GM18505 (cell line): ENCODE measurements around the gene NR6A1.
"Not testable (repeated sequence)": the region's sequence is repeated elsewhere in the genome, so short reads cannot be mapped to it uniquely, and the experiment has no call there.

Experiments
- ATAC-seq: cut with Tn5 transposase; IDR thresholded peaks from one replicate; pipeline ENCODE4 v1.9.1; 2021; ENCODE audit not compliant: unreplicated experiment
- POLR2A ChIP-seq: IDR thresholded peaks from 4 replicates; pipeline ENCODE4 v1.6.1; 2011; ENCODE audit warnings: borderline replicate concordance; ENCODE audit not compliant: insufficient read depth, insufficient read length; ENCODE audit errors: extremely low read depth

The NR6A1 gene

GRCh38 chr9:124778575-124779367 is 7.7 kb upstream of the NR6A1 start:
- no peak for ATAC-seq
- no peak for TF ChIP-seq POLR2A

GRCh38 chr9:124776954-124777648 is 6.0 kb upstream of the NR6A1 start, which contains the start of gene OLFML2A:
TSS of gene OLFML2A (plus strand) at chr9:124777133. CDS start at chr9:124777271, 138 bp downstream.
- no peak for ATAC-seq
- no peak for TF ChIP-seq POLR2A

- TF ChIP-seq POLR2A, result no peak
Measured at GRCh38 chr9:124776618-124776953, 5.5 kb upstream of the NR6A1 start.

GRCh38 chr9:124774129-124774978 is 3.2 kb upstream of the NR6A1 start:
- TF ChIP-seq POLR2A, result no peak
- no peak for ATAC-seq

More at GRCh38 chr9:124776618-124776953, 5.5 kb upstream of the NR6A1 start:
- ATAC-seq, result no peak

GRCh38 chr9:124773473-124774128 is 2.5 kb upstream of the NR6A1 start:
- TF ChIP-seq POLR2A, result no peak
- ATAC-seq, result no peak

- ATAC-seq, result not testable (repeated sequence)
Measured at GRCh38 chr9:124772877-124773276, 1.8 kb upstream of the NR6A1 start.

- TF ChIP-seq POLR2A, result no peak
- ATAC-seq, result no peak
Measured at GRCh38 chr9:124771867-124772679, 962 bp upstream of the NR6A1 start.

- ATAC-seq, result no peak
- TF ChIP-seq POLR2A, result peak; percentile 11
Measured at GRCh38 chr9:124770359-124771020, 621 bp downstream of the NR6A1 start.

- ATAC-seq, result no peak
- no peak for TF ChIP-seq POLR2A
Measured at GRCh38 chr9:124769549-124770358, 1.4 kb downstream of the NR6A1 start.

GRCh38 chr9:124768750-124769548 is 2.2 kb downstream of the NR6A1 start:
- no peak for TF ChIP-seq POLR2A
- no peak for ATAC-seq
